Fibroblast of pulmonary artery (primary cell): ENCODE results near the gene KIF3A.

Source experiments
- DNase-seq: peaks from one replicate; pipeline ENCODE4 v3.0.0-alpha.2; 2010; ENCODE audit warnings: low read depth
- H3K4me3 ChIP-seq: replicated peaks from 2 replicates; pipeline ENCODE4 v1.5.1; 2011; ENCODE audit warnings: low read depth, mild to moderate bottlenecking, control low read depth, low read length, moderate library complexity
- CTCF ChIP-seq: IDR thresholded peaks from 2 replicates; pipeline ENCODE4 v1.5.1; 2011; ENCODE audit warnings: mild to moderate bottlenecking, control low read depth, low read length, inconsistent platforms; ENCODE audit errors: missing control alignments

Gene KIF3A

DNA sequence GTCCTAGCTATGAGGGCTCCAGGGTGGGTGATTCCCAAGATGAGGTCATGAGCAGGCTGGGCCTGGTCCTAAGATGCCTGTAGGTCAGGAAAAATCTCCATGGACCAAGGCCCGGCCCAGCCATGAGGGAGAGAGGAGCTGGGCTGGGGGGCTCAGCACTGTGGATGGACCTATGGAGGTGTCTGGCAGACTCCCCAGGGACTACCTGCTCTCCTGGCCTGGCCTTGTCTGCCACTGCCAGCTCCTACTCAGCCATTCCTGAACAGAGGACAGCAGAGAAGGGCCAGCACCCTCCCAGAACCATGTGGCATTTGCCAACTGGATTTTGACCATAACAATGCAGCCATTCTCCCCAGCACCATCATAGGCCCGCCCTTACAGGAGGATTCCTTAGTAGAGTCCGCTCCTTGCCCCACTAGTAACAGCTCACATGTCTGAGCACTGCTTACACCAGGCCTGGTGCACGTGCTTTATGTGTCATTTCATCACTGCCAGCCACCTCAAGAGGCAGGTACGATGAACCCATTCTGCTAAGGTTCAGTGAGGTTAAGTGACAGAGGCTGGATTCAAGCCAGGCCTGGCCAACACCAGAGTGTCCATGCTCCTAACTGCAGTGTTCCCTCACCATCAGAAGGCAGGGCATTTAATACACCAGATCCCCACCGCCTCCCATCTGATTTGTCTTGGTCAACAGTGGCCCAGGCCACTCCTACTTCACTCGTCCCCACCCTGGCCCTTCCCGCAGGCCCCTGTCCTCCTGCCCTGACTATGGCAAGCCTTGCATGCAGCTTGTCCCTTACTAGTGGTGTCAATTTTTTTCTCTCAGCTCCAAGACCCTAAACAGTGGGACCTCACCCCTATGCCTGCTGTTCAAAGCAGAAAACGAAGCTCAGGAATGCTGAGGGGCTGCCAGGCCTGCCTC lies 78.7 kb downstream of the KIF3A start:
- H3K4me3 ChIP-seq = no peak overlapping the region
- no peak for DNase-seq
- no peak for TF ChIP-seq CTCF

DNA sequence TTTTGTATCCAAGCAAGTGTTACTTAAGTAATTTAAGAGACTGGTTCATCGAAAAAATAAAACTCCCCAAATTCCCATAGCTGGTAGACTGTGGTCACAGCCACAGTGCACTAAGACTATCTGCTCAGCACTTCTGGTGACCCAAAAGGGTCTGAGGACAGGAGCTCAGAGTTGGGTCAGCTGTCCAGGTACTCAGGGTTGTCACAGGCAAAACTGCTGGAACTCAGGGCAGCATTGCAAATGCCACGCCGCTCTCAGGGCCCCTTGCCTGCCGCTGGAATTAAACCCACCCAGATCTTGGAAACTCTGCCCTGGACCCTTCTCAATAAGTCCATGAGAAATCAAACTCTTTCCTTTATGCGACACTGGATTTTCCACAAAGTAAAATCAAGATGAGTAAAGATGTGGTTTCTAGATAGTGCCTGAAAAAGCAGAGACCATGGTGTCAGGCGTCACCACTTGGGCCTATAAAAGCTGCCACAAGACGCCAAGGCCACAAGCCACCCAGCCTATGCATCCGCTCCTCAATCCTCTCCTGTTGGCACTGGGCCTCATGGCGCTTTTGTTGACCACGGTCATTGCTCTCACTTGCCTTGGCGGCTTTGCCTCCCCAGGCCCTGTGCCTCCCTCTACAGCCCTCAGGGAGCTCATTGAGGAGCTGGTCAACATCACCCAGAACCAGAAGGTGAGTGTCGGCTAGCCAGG lies 79.5 kb downstream of the KIF3A start, which contains the start of gene IL13:
Gene IL13, plus strand, starts transcription at position 498 of the 705 bp plus-strand sequence. Its CDS starts 14 bp downstream, at position 512.
- TF ChIP-seq CTCF = no peak
- no peak for DNase-seq
- no peak within 1 kb of the TSS for H3K4me3 ChIP-seq

DNA sequence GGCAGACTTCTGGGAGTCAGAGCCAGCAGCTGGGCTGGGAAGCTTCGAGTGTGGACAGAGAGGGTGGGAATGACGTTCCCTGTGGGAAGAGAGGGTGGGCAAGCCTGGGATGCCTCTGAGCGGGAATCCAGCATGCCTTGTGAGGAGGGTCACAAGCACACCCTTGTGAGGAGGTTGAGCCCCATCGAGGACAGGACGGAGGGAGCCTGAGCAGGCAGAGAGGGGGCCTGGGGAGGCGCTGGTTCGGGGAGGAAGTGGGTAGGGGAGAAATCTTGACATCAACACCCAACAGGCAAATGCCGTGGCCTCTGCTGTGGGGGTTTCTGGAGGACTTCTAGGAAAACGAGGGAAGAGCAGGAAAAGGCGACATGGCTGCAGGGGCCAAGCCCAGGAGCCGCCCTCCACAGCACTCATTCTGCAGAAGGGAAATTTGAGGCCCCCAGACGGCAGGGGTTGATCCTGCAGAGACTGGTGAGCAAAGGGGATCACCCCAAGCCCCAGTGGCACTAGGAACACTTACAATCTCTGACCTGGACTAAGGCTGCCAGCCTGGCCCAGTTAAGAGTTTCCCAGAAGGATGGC lies 80.5 kb downstream of the KIF3A start:
- TF ChIP-seq CTCF = no peak
- no peak overlapping the region for H3K4me3 ChIP-seq
- no peak for DNase-seq

- peak overlapping the region; percentile 36 for H3K4me3 ChIP-seq
- no peak for DNase-seq
- no peak for TF ChIP-seq CTCF
These were observed 81.2 kb downstream of the KIF3A start for GRCh38 chr5:132655821-132656773.

DNA sequence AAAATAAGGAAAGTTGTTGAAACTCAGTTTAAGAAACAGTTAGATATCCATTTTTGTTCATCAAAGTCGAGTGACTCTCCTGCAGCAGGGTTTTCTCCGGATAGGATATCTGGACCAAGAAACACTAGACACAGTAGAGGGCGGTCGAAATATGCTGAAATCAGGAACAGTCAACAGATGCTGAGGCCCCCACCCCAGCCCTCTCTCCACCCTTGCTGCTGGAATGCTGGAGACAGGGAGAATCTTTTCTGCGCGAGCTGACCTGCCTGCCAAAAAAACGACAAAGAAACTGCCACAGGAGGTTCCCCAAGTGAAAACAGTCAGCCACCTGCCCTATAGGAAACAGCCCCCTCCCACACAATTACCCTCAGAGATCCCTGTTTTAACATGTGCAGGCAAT lies 83.6 kb downstream of the KIF3A start:
- no peak for TF ChIP-seq CTCF
- no peak overlapping the region for H3K4me3 ChIP-seq
- DNase-seq = peak; percentile 12

DNA sequence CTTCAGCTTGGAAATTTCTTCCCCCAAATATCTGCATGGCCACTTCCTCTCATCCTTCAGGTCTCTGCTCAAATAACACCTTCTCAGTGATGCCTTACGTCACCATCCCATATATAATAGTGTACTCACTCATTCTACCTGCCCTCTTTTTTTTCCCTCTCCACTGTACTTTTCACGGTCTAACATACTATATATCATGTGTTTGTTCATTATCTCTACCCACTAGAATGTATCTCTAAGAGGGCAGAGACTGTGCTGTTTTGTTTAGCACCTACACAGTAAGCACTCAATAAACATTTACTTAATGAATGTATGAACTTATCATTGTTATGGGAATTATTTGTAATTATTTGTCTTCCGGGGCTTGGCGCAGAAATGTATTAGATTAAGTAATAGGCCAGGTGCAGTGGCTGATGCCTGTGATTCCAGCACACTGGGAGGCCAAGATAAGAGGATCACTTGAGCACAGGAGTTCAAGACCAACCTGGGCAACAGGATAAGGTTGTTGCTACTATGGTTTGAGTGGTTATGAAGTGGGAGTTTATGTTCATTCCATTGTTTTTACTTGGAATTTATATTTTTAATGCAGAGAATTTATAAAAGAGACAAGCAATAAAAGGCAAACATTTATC lies 85.4 kb downstream of the KIF3A start:
- TF ChIP-seq CTCF = no peak
- H3K4me3 ChIP-seq = no peak overlapping the region
- DNase-seq = no peak
